ENCODE measurements around the gene POU5F2. TPM values are rescaled to one million over a fixed set of nuclear protein-coding genes. Genes with fewer than 3 reads are reported as not detected.

Gene POU5F2
- total RNA-seq, 4 donors from 2014 or later = 3.0 to 6.5 (median 3.4) TPM

DNA sequence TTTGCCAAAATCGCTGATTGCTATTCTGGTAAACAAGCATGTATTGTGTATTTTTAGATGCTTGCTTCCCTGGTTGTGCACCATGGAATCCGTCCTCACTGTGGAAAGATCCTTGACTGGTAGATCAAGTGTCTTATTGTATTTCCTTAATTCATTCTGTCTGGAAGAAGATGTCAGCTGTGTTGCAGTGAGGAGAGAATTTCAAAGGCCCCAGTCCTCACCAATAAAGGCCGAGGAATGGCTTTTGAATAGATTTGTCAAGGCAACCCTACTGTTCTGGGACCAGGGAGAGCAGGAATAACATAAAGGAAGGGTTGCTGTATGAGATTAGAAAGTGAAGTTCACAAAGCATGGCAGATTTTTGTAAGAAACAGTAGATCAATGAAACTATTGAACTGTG lies 36.2 kb upstream of the POU5F2 start:
- TF ChIP-seq, protein P1, sequence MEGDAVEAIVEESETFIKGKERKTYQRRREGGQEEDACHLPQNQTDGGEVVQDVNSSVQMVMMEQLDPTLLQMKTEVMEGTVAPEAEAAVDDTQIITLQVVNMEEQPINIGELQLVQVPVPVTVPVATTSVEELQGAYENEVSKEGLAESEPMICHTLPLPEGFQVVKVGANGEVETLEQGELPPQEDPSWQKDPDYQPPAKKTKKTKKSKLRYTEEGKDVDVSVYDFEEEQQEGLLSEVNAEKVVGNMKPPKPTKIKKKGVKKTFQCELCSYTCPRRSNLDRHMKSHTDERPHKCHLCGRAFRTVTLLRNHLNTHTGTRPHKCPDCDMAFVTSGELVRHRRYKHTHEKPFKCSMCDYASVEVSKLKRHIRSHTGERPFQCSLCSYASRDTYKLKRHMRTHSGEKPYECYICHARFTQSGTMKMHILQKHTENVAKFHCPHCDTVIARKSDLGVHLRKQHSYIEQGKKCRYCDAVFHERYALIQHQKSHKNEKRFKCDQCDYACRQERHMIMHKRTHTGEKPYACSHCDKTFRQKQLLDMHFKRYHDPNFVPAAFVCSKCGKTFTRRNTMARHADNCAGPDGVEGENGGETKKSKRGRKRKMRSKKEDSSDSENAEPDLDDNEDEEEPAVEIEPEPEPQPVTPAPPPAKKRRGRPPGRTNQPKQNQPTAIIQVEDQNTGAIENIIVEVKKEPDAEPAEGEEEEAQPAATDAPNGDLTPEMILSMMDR (IDR thresholded peaks at IDR 0.05) = no peak
- no peak for DNase-seq (ENCODE audit: low spot score)
- ATAC-seq (ENCODE audit: low FRiP score) = no peak

DNA sequence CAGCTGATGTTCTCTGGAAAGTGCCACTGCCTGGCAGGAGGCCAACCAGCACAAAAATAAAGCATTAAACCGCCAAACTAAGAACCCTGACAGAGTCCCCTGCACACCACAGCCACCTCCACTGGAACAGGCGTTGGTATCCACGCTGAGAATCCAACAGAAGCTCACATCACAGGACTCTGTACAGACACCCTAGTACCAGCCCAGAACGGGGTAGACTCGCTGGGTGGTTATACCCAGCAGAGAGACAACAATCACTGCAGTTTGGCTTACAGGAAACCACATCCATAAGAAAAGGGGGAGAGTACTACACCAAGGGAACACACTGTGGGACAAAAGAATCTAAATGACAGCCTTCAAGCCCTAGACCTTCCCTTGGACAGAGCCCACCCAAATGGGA lies 15.0 kb upstream of the POU5F2 start:
- TF ChIP-seq, protein P1 (IDR thresholded peaks at IDR 0.05) = no peak
- no peak for DNase-seq (ENCODE audit: low spot score)
- ATAC-seq (ENCODE audit: low FRiP score) = no peak

DNA sequence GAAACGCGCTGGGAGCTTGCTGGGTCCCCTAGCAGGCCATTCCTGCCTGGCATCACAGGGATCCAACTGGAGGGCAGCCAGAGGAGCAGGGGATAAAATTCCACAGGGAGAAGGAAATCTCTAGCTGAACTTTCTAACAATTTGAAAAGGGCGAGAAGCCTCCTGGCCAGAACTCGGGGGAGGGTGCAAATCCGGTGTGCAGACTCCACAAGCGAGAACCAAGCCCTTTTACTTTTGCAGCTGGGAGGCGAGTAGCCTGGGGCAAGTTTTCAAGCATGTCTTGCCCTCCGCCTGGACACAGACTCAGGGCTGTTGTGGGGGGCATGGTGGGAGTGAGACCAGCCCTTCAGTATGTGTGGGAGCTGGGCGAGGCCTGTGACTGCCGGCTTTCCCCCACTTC lies 14.3 kb upstream of the POU5F2 start:
- DNase-seq (ENCODE audit: low spot score) = no peak
- TF ChIP-seq, protein P1 (IDR thresholded peaks at IDR 0.05) = no peak
- no peak for ATAC-seq (ENCODE audit: low FRiP score)

DNA sequence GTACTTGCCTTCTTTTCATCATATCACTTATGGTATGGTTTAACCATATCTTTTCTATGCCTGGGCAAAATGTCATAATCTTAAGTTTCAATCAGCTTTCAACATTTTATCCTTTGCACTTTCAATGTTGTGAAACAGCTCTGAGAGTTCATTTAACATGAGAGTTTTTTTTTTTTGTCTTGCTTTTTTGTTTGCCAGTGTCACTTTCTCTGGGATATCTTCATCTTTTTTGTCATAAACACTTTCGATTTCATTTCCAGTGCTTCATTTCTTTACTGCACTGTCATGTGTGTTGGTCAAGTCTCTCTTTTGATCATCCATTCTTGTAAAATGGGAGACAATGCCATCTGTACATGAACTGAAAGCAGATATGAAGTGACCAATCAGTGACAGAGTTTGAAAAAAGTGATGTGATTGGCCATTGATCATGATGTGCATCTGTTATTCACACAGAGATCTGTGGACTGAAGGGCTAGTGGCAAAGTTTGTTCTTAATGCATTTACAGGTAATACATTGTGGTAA lies 7.5 kb upstream of the POU5F2 start:
- TF ChIP-seq, protein P1 (IDR thresholded peaks at IDR 0.05) = no peak
- no peak for DNase-seq (ENCODE audit: low spot score)
- no peak for ATAC-seq (ENCODE audit: low FRiP score)

DNA sequence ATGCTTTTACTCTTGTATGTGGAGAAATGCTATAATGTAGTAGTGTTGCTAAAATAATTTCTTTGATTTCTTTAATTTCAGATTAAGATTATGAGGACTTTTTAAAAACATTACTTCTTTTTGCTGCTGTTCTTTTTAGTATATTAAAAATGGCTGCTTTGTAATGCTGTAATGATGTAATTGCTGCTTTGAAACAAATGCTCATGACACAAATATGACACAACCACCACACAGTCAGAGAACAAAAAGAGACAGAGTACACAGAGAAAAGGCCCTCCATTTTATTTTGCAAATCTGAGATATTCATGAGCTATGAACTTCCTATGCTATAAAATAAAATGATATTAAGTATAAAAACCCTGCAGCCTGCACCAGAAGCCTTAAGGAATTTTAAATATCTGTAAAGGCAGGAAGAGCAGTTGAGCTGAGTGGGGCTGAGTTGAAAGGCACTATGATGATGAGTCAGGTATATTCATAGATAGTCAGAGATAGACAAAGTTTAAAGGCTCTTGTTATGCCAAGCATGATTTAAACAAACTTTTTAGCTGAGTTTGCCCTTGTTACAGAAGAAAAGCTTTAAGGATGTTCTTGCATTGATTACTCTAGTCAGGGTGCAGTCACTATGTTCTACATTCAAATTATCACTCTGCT lies 5.1 kb upstream of the POU5F2 start:
- TF ChIP-seq, protein P1 (IDR thresholded peaks at IDR 0.05) = no peak
- no peak for DNase-seq (ENCODE audit: low spot score)
- no peak for ATAC-seq (ENCODE audit: low FRiP score)

DNA sequence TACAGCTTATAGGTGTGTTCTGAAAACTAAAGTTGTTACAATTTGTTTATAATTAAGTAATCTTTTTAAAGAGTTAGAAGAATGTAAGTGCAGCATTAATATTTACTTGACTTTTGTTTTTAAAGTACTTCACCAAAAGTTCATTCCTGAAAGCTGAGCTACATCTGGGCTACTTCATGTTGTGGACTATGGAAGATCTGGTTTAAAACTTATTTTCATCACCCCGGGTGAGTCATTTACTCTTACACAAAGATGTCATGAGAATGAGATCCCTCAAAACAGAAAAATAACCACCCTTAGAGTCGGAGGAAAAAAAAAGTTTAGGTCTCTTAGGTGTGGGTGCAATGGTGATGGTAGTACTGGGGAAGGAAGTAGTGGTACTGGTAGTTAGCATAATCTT lies 5.1 kb downstream of the POU5F2 start:
- DNase-seq (ENCODE audit: low spot score) (no peak), ATAC-seq (ENCODE audit: low FRiP score) (no peak)
- TF ChIP-seq, protein P1 (IDR thresholded peaks at IDR 0.05) = no peak

DNA sequence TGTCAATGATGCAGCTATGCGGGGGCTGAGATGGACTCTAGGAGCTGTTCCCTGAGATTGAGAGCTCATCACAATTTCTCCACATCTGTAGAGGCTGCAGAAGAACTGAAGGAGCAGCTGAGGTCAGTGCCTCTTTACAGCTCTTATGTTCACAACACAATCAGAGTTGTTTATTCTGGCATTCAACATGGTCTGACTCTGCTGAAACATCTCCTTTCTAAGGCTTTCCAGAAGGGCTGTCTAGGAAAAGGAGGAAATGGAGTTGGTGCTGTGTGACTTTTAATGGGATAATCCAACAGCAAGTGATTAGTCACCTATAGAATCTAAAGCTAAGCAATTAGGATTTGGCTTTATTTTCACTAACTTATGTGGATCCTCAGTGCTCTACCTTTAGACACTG lies 6.0 kb downstream of the POU5F2 start:
- TF ChIP-seq, protein P1 (IDR thresholded peaks at IDR 0.05) = no peak
- ATAC-seq (ENCODE audit: low FRiP score) (no peak), DNase-seq (ENCODE audit: low spot score) (no peak)

Measured in omental fat pad (tissue), 4 donors.